Spleen (tissue), 7 donors: Measurements from ENCODE around the gene RAD52.

Experiments used
- POLR2A ChIP-seq, 3 donors: fragments of 450-650 bp; IDR thresholded peaks; one replicate each; pipeline ENCODE4 v1.5.1; 2017; ENCODE audit warnings: antibody characterized with exemption in 3 of 3, mild to moderate bottlenecking in 1 of 3
- TF ChIP-seq, protein P1 (sequence below), 11 experiments: fragments of 200-600 bp in 7 of 11; fragments of 450-650 bp in 4 of 11; sonication (generic) in 4 of 11; IDR thresholded peaks in 8 of 11; conservative IDR thresholded peaks in 3 of 11; 1 replicate in 7 of 11; 2 replicates in 4 of 11; pipeline versions ENCODE4 v1.4.0 to v1.8.0; 2016 to 2021; ENCODE audit warnings: antibody characterized with exemption in 11 of 11, inconsistent platforms in 4 of 11, mild to moderate bottlenecking in 1 of 11
- donor health status: DM: no; HTN: no; CAD: no; lungs with moderate emphysema.
- donor health status: DM: no; HTN: no; CAD: no.
- donor health status: DM: no; HTN: no; CAD: no.

DNA sequence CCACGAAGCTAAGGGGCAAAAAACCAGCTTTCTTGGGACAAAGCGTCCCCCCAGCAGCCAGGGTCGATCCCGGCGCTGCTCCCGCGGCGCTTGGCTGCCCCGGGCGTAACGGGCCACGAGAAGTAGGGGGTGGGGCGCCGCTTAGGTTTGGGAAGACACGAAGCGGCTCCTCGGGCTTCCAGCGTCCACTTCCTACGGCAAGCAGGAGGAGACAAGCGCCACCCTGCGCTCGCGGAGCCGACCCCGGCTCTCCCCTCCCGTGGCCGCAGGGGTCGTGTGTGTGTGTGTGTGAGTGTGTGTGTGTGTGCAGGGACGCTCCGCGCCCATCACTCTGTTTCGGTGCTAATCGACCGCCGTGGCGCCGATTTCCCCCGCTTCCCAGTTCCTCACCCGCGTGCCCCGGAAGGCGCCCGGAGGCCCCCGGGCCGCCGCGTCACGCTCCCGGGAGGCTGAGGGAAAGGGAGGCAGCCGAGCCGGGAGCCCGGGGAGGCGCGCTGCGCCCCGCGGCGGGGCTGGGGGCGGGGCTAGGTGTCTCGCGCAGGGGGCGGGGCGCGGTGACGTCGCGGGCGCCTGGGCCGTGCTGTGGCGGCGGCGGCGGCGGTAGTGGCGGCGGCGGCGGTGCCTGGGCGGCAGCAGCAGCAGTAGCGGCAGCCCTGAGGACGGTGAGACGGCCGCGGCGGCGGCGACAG lies 41.3 kb upstream of the RAD52 start, which contains the start of gene ERC1:
- TF ChIP-seq, protein P1, sequence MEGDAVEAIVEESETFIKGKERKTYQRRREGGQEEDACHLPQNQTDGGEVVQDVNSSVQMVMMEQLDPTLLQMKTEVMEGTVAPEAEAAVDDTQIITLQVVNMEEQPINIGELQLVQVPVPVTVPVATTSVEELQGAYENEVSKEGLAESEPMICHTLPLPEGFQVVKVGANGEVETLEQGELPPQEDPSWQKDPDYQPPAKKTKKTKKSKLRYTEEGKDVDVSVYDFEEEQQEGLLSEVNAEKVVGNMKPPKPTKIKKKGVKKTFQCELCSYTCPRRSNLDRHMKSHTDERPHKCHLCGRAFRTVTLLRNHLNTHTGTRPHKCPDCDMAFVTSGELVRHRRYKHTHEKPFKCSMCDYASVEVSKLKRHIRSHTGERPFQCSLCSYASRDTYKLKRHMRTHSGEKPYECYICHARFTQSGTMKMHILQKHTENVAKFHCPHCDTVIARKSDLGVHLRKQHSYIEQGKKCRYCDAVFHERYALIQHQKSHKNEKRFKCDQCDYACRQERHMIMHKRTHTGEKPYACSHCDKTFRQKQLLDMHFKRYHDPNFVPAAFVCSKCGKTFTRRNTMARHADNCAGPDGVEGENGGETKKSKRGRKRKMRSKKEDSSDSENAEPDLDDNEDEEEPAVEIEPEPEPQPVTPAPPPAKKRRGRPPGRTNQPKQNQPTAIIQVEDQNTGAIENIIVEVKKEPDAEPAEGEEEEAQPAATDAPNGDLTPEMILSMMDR (IDR thresholded peaks at IDR 0.05 in 8 of 11, conservative IDR thresholded peaks at IDR 0.05 in 3 of 11) = peak in 4 of 11 experiments; percentile 5 to 11 (median 8)
- peak in 1 of 3 donors; percentile 28 for TF ChIP-seq POLR2A (IDR thresholded peaks at IDR 0.05)
